Thyroid gland (tissue), 4 donors: ENCODE results near the gene ADPRHL1.

Source experiments
- POLR2A ChIP-seq, 2 donors: fragments of 450-650 bp; IDR thresholded peaks; one replicate each; pipeline ENCODE4 v1.6.1; 2017; ENCODE audit warnings: antibody characterized with exemption in 2 of 2, mild to moderate bottlenecking in 2 of 2, moderate library complexity in 1 of 2
- TF ChIP-seq, protein P1 (sequence below), 6 experiments: fragments of 200-600 bp in 3 of 6; fragments of 450-650 bp in 3 of 6; sonication (generic) in 3 of 6; IDR thresholded peaks; one replicate each; pipeline ENCODE4 v1.5.1; 2016 to 2019; ENCODE audit warnings: antibody characterized with exemption in 6 of 6, mild to moderate bottlenecking in 2 of 6, inconsistent platforms in 1 of 6, moderate library complexity in 1 of 6

DNA sequence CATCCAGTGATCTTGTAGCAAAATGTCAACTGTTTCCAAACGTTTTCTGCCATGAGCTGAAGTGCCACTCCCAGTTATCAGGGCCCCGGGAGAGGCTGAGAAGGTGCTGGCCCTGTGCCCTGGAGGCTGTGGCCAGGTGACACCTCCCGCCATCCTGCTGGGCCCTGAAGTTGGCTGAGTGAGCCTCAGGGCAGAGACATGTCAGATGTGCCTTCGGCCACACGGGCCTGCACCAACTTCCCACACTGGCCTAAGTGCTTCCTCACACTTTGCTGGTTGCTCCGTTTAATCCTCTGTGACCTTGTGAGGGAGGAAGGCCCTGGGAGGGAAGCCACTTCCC is 4.8 kb downstream of the ADPRHL1 start:
- TF ChIP-seq, protein P1, sequence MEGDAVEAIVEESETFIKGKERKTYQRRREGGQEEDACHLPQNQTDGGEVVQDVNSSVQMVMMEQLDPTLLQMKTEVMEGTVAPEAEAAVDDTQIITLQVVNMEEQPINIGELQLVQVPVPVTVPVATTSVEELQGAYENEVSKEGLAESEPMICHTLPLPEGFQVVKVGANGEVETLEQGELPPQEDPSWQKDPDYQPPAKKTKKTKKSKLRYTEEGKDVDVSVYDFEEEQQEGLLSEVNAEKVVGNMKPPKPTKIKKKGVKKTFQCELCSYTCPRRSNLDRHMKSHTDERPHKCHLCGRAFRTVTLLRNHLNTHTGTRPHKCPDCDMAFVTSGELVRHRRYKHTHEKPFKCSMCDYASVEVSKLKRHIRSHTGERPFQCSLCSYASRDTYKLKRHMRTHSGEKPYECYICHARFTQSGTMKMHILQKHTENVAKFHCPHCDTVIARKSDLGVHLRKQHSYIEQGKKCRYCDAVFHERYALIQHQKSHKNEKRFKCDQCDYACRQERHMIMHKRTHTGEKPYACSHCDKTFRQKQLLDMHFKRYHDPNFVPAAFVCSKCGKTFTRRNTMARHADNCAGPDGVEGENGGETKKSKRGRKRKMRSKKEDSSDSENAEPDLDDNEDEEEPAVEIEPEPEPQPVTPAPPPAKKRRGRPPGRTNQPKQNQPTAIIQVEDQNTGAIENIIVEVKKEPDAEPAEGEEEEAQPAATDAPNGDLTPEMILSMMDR (IDR thresholded peaks at IDR 0.05), result no peak
- no peak for TF ChIP-seq POLR2A (IDR thresholded peaks at IDR 0.05)
